Measurements from ENCODE around the gene CFAP69. TPM values are rescaled to one million over a fixed set of nuclear protein-coding genes. Genes with fewer than 3 reads are reported as not detected.

Gene CFAP69
- total RNA-seq, 1 experiment from 2014 or later = 4.1 TPM

- DNase-seq (ENCODE audit: low read depth, low spot score) = no peak
Observed at GRCh38 chr7:90309872-90310271, 64.9 kb downstream of the CFAP69 start.

GRCh38 chr7:90311175-90311574 is 66.2 kb downstream of the CFAP69 start:
- H3K36me3 ChIP-seq (ENCODE audit: control insufficient read depth in 1 of 2, insufficient read depth in 2 of 2, low read length in 2 of 2) = no peaks in the 10 kb centered on the region
- no peak overlapping the region for H2AFZ ChIP-seq (ENCODE audit: low read depth, low read length, poor library complexity, severe bottlenecking)
- H3K4me1 ChIP-seq (ENCODE audit: control insufficient read depth in 1 of 2, insufficient read depth in 2 of 2, low read length in 2 of 2) = no peaks in the 10 kb centered on the region
- no peak overlapping the region for H3K4me3 ChIP-seq (replicated peaks in 1 of 2; ENCODE audit: low read depth in 1 of 2, low read length in 2 of 2)
- H3K9me3 ChIP-seq (ENCODE audit: control insufficient read depth in 1 of 2, insufficient read depth in 1 of 2, low read depth in 1 of 2, low read length in 2 of 2) = no peaks in the 10 kb centered on the region
- no peaks in the 10 kb centered on the region for H3K79me2 ChIP-seq (ENCODE audit: insufficient read depth, low read length)
- no peaks in the 10 kb centered on the region for H3K27me3 ChIP-seq (ENCODE audit: insufficient read depth, low read length)
- no TSS peak for BruUV-seq (replicated peaks)
- RAD21 ChIA-PET (ENCODE audit: low non-redundant PET in 1 of 2, low total read pairs in 2 of 2, uncharacterized antibody in 2 of 2, unreplicated experiment in 2 of 2) = no interaction called here
- no peak for DNase-seq (ENCODE audit: low read depth, low spot score)
- no peak for ATAC-seq
- intact Hi-C loops (cut with micrococcal nuclease) = loop anchor here (5.0 kb wide), 1 partner anchor 116 kb away; no protein-coding TSS in a partner anchor
- POLR2A ChIA-PET = no interaction called here
- no peaks in the 10 kb centered on the region for H3K9me2 ChIP-seq (ENCODE audit: insufficient read depth)
- no peak overlapping the region for H3K9ac ChIP-seq (ENCODE audit: low read length)
- H4K20me1 ChIP-seq (ENCODE audit: insufficient read depth) = no peaks in the 10 kb centered on the region
- no peak overlapping the region for H3K27ac ChIP-seq (ENCODE audit: low read depth, low read length)
- CTCF ChIA-PET = interaction anchor here (2.5 kb wide), 1 partner anchor 117 kb away, joined by 20 read pairs; no protein-coding TSS in a partner anchor
- H3K4me2 ChIP-seq (ENCODE audit: low read length) = no peak overlapping the region
- TF ChIP-seq ATF3 (IDR thresholded peaks at IDR 0.05) (no peak), REST (IDR thresholded peaks at IDR 0.05; ENCODE audit: low read depth) (no peak), POLR2AphosphoS5 (IDR thresholded peaks at IDR 0.05; ENCODE audit: low read depth, low read length) (no peak), SP1 (IDR thresholded peaks at IDR 0.05; ENCODE audit: low read depth) (no peak), SIN3A (IDR thresholded peaks at IDR 0.05; ENCODE audit: low read depth) (no peak), EZH2 (IDR thresholded peaks at IDR 0.05) (no peak), ZFX (IDR thresholded peaks at IDR 0.05) (no peak), SRF (IDR thresholded peaks at IDR 0.05; ENCODE audit: low read depth) (no peak)

More at GRCh38 chr7:90309872-90310271, 64.9 kb downstream of the CFAP69 start:
- Histone ChIP-seq H3K79me2 (ENCODE audit: insufficient read depth, low read length) (no peaks in the 10 kb centered on the region), H3K9me3 (ENCODE audit: control insufficient read depth in 1 of 2, insufficient read depth in 1 of 2, low read depth in 1 of 2, low read length in 2 of 2) (no peaks in the 10 kb centered on the region), H3K9ac (ENCODE audit: low read length) (no peak overlapping the region), H2AFZ (ENCODE audit: low read depth, low read length, poor library complexity, severe bottlenecking) (no peak overlapping the region), H4K20me1 (ENCODE audit: insufficient read depth) (no peaks in the 10 kb centered on the region), H3K4me1 (ENCODE audit: control insufficient read depth in 1 of 2, insufficient read depth in 2 of 2, low read length in 2 of 2) (no peaks in the 10 kb centered on the region), H3K9me2 (ENCODE audit: insufficient read depth) (no peaks in the 10 kb centered on the region), H3K36me3 (ENCODE audit: control insufficient read depth in 1 of 2, insufficient read depth in 2 of 2, low read length in 2 of 2) (no peaks in the 10 kb centered on the region), H3K27ac (ENCODE audit: low read depth, low read length) (no peak overlapping the region), H3K27me3 (ENCODE audit: insufficient read depth, low read length) (no peaks in the 10 kb centered on the region), H3K4me2 (ENCODE audit: low read length) (no peak overlapping the region), H3K4me3 (replicated peaks in 1 of 2; ENCODE audit: low read depth in 1 of 2, low read length in 2 of 2) (no peak overlapping the region)
- ChIA-PET RAD21 (ENCODE audit: low non-redundant PET in 1 of 2, low total read pairs in 2 of 2, uncharacterized antibody in 2 of 2, unreplicated experiment in 2 of 2) (no interaction called here), POLR2A (no interaction called here), CTCF (interaction anchor here (1.3 to 2.3 kb wide), 2 partner anchors 11 to 118 kb away, joined by 3 to 10 read pairs; no protein-coding TSS in a partner anchor)
- TF ChIP-seq EZH2 (IDR thresholded peaks at IDR 0.05) = no peak
- 0 out of 6 replicates have a peak, but pooled peaks of 1 of the 3 experiments have one; percentile 16 for TF ChIP-seq CTCF (IDR thresholded peaks at IDR 0.05 in 2 of 3, conservative IDR thresholded peaks at IDR 0.05 in 1 of 3; ENCODE audit: borderline replicate concordance in 1 of 3, insufficient read depth in 1 of 3, low read depth in 2 of 3, low read length in 2 of 3)
- ATAC-seq = no peak
- intact Hi-C loops (cut with micrococcal nuclease) = loop anchor here (5.0 kb wide), 1 partner anchor 117 kb away; no protein-coding TSS in a partner anchor
- no TSS peak for BruUV-seq (replicated peaks)
